GM19043 (cell line): Measurements from ENCODE around the gene CACNA2D1.

ENCODE experiments used
- ATAC-seq: cut with Tn5 transposase; IDR thresholded peaks from one replicate; pipeline ENCODE4 v1.9.1; 2021; ENCODE audit warnings: low read depth; ENCODE audit not compliant: unreplicated experiment

The CACNA2D1 gene

GRCh38 chr7:82244947-82245517 is 198.5 kb downstream of the CACNA2D1 start:
- ATAC-seq: no peak

GRCh38 chr7:82241356-82241755 is 202.2 kb downstream of the CACNA2D1 start:
- no peak for ATAC-seq

GRCh38 chr7:82235713-82236112 is 207.9 kb downstream of the CACNA2D1 start:
- no peak for ATAC-seq

DNA sequence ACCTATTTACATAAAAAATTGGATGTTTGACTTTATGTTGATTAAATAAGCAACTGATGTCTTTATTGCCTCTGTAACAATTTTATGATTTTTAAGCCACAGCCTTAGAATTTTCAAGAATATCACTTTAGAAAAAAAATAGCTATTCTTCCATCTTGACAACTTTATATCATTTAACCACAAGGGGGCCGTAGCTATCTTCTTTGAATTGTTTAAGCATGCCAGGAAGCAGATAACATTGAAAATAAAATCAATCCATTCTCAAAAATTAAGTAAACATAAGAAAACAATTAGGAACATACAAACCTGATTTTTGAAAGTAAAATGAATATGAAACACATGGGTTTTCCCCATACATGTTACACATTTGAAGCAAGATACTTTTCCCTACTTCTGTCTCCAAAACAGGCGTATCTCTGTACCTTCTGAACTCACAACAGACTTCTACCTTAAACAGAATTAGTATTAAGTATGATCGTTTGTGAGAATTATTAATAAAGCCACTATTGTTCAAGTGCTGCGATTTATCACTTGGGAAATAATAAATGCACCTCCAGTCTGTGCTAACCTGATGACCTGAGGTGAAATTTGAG is 209.0 kb downstream of the CACNA2D1 start:
- no peak for ATAC-seq

DNA sequence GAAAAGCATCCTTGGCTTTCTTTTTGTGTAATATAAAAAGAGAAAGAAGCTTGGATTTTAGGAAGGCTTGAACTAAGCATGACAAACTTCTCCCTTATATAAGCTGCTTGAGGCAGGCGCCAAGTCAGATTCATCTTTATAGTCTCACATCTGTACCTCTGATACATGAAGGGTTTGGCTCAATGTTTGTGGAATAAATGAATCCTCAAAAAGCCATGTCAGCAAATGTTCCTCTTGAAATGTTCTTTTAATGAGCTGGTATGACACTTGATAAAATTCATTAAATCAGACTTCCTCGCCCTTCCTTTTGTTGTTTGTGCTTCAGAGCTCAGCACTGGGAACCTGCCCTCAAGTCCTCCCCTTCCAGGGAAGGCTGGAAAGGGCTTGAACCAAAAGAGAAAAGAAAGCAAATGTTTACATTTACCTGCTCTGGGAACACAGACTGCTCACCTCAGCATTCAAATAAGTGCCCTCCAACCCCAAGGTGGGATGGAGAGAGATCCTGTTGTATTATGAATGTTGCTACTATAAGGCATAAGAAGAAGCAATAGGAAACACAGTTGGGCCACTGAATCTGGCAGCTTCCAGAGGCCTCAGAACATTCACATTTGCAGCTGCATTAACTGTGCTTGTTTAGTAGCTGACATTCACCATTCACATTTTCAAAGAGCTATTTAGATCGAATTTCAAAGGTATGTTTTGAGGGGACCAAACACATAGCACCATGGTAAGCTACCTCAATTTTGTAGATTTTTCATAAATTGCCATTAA is 212.6 kb downstream of the CACNA2D1 start:
- no peak for ATAC-seq

GRCh38 chr7:82229164-82229563 is 214.4 kb downstream of the CACNA2D1 start:
- ATAC-seq: no peak

GRCh38 chr7:82226191-82226590 is 217.4 kb downstream of the CACNA2D1 start:
- ATAC-seq: no peak

DNA sequence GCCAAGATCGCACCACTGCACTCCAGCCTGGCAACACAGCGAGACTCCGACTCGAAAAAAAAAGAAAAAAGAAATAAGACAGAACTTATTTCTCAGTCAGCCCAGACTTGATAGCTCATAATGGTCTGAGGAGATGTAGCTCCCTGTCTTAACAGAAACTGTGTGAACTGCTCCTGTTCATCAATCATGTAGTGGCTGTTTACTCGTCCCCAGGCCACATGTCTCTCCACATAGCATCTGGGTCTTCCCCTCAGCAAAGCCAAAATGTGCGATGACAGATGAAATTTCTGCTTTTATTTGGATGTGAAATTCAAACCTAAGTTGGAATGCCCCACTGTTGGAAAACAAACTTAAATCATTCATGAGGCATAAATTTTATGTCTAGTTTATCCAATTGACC is 219.0 kb downstream of the CACNA2D1 start:
- no peak for ATAC-seq

DNA sequence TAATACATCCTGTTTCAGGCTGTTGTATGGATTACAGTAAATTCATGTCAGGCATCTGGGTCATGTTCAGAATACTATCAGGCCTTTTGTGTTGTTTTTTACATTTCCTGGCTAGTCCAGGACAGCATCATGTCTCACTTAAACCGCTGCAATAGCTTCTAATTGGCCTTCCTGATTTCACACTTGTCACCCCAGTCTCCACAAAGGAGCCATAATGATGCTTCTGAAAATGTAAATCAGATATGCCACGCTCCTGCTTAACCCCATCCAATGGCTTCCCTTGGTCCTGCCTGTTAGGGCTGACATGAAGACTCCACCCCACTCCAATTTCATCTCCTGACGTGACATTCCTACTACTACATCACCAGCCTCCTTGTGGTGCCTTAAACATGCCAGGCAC is 220.0 kb downstream of the CACNA2D1 start:
- ATAC-seq: no peak

- no peak for ATAC-seq
Observed at GRCh38 chr7:82221152-82221674, 222.4 kb downstream of the CACNA2D1 start.

DNA sequence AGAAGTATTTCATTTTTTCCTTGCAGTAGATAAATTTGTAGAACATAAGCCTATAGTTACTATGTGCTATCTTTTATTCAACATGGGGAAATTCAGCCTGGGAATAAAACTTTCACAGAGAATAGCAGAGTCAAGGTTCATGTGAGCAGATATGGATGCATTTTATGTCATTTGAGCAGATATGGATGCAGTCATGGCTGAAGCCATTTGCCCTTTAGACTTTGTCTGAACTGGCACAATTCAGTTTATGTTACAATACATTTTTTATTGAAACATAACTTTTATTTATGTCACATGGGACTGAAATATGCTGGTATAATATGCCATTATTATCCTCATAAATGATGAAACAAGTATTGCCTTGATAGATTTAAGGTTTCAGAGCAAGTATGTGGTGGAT is 231.1 kb downstream of the CACNA2D1 start:
- ATAC-seq: no peak

DNA sequence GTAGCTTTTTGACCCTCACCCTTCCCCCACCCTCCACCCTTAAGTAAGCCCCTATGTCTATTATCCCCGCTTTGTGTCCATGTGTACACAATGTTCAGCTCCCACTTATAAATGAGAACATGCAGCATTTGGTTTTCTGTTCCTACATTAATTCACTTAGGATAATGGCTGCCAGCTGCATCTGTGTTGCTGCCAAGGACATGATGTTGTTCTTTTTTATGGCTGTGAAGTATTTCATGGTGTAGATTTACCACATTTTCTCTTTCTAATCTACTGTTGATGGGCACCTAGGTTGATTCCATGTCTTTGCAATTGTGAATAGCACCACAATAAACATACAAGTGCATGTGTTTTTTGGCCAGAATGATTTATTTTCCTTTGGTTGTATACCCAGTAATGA is 232.2 kb downstream of the CACNA2D1 start:
- ATAC-seq: no peak

DNA sequence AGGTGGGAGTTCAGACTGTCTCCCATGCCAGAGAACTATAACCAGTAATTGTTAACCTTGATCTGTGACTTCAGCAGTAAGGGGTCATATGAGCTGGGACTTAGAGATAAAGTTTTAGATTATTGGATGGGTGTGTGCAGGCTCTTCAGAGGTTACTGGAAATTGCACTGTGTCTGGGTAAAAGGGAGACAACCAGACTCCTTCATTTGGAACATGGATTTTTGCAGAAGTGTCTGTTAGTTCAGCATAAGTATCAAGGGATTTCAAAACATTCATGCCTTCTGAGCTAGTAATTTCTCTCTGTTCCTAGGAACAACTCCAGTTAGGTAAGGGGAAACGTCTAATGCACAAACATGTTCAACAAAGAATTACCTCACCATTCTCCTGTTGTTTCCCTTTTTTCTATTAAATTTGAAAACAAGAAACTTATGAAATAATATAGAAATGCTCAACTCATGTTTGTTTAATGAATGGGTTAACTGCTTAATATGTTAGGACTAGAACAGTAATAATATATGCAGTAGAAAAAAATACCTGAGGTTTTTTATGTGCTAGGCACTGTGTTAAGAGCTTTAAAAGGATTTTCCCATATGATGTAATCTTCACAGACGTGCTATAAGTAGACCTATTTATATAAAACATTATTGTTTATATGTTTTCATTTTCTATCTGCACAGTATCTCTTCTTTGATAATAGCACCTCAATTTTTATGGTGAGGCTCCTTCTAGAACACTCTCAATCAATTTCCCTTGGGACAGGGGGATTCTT is 233.0 kb downstream of the CACNA2D1 start:
- ATAC-seq: no peak

- no peak for ATAC-seq
Observed at GRCh38 chr7:82209179-82209747, 234.3 kb downstream of the CACNA2D1 start.

DNA sequence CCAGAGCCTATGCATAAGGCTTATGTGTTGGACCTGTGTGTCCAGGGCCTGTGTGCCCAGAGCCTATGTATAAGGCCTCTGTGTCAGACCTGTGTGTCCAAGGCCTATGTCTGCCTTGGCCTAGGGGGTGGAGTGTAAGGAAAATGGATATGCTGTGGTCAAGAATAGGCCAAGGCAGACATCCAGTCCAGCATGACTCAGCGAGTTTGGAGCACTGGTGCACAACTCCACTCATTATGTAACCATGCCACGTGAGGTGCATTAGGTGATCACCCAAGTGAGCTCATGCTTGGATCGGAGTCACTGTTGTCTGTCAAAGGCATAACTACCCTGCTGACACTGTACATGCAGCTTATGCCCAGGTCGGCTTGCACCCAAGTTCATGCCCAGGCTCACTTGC is 238.9 kb downstream of the CACNA2D1 start:
- no peak for ATAC-seq

- ATAC-seq: no peak
Observed at GRCh38 chr7:82202965-82203364, 240.6 kb downstream of the CACNA2D1 start.

DNA sequence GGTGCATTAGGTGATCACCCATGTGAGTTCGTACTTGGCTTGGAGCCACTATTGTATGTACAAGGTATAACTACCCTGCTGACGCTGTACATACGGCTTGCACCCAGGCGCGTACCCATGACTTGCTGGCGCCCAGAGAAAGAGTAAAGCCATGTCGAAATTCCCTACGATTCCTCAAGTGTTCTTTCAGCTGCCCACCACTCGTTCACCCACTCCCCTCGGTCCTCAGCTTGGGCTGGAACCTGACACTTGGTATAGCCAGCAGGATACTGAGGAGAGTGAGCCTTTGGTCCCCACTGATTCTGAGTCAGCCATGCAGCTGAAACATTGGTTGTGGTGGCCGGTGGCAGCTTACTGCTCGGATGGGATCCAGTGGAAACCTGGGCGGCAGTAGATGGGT is 241.5 kb downstream of the CACNA2D1 start:
- ATAC-seq: no peak

GRCh38 chr7:82200601-82201000 is 243.0 kb downstream of the CACNA2D1 start:
- no peak for ATAC-seq

- no peak for ATAC-seq
Observed at GRCh38 chr7:82194016-82194643, 249.4 kb downstream of the CACNA2D1 start.

GRCh38 chr7:82188636-82189035 is 254.9 kb downstream of the CACNA2D1 start:
- no peak for ATAC-seq
